ENCODE data around the gene SETDB1. TPM values are rescaled to one million over a fixed set of nuclear protein-coding genes. Genes with fewer than 3 reads are reported as not detected.
A peak's percentile ranks its signal among the peaks of the same experiment; 100 is the strongest.
"Not testable (repeated sequence)": the region's sequence is repeated elsewhere in the genome, so short reads cannot be mapped to it uniquely, and the experiment has no call there.

The SETDB1 gene
- 47.5 TPM for total RNA-seq

GRCh38 chr1:150926097-150926741 is at the start of gene SETDB1:
TSS of gene SETDB1 (plus strand) at chr1:150926363. CDS start at chr1:150927715, 1,352 bp downstream.
- H3K9me3 ChIP-seq (ENCODE audit: control insufficient read depth in 3 of 3, low read length in 3 of 3) = no peaks in the 10 kb centered on the region
- peak within 1 kb of the TSS; percentile 82 to 84 (median 84) for H3K4me3 ChIP-seq (ENCODE audit: low read length in 3 of 3)
- H3K4me1 ChIP-seq (ENCODE audit: control insufficient read depth in 3 of 3, insufficient read depth in 3 of 3, low read length in 3 of 3) = peaks cover 4 to 10% (median 5%) of the 10 kb centered on the region in 3 donors
- no peaks in the 10 kb centered on the region for H3K27me3 ChIP-seq (ENCODE audit: control insufficient read depth in 3 of 3, insufficient read depth in 3 of 3, low read length in 3 of 3)
- peak within 1 kb of the TSS; percentile 77 to 91 (median 81) for H3K9ac ChIP-seq (ENCODE audit: low read depth in 1 of 3, low read length in 3 of 3)
- peak within 1 kb of the TSS; percentile 86 for H3K27ac ChIP-seq (ENCODE audit: low read depth, low read length)
- H3K36me3 ChIP-seq (ENCODE audit: control insufficient read depth in 3 of 3, insufficient read depth in 3 of 3, low read length in 3 of 3) = peaks cover 19 to 30% (median 24%) of the 10 kb centered on the region in 3 donors

DNA sequence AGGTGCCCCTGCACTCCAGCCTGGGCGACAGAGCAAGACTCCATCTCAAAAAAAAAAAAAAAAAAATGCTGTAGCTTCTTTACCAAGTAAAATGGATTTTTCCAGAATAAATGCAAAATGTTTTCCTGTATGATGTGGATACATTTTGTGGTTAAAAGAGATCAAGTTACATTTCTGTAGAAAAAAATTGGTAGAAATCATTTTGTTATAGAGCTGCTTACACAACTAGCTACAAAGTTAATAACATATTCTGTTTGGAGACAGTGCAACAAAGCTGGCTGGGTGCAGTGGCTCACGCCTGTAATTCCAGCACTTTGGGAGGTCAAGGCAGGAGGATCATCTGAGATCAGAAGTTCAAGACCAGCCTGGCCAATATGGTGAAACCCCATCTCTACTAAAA is 47.2 kb upstream of the SETDB1 start:
- H3K4me1 ChIP-seq (ENCODE audit: control insufficient read depth in 3 of 3, insufficient read depth in 3 of 3, low read length in 3 of 3); H3K36me3 ChIP-seq (ENCODE audit: control insufficient read depth in 3 of 3, insufficient read depth in 3 of 3, low read length in 3 of 3); H3K27me3 ChIP-seq (ENCODE audit: control insufficient read depth in 3 of 3, insufficient read depth in 3 of 3, low read length in 3 of 3); H3K9ac ChIP-seq (ENCODE audit: low read depth in 1 of 3, low read length in 3 of 3); H3K27ac ChIP-seq (ENCODE audit: low read depth, low read length); H3K9me3 ChIP-seq (ENCODE audit: control insufficient read depth in 3 of 3, low read length in 3 of 3); H3K4me3 ChIP-seq (ENCODE audit: low read length in 3 of 3): not testable (repeated sequence)

GRCh38 chr1:150881331-150882070 is 44.7 kb upstream of the SETDB1 start:
- Histone ChIP-seq H3K27ac (ENCODE audit: low read depth, low read length) (peak overlapping the region; percentile 23), H3K9me3 (ENCODE audit: control insufficient read depth in 3 of 3, low read length in 3 of 3) (no peaks in the 10 kb centered on the region), H3K36me3 (ENCODE audit: control insufficient read depth in 3 of 3, insufficient read depth in 3 of 3, low read length in 3 of 3) (no peaks in the 10 kb centered on the region), H3K9ac (ENCODE audit: low read depth in 1 of 3, low read length in 3 of 3) (no peak overlapping the region), H3K4me1 (ENCODE audit: control insufficient read depth in 3 of 3, insufficient read depth in 3 of 3, low read length in 3 of 3) (no peaks in the 10 kb centered on the region), H3K4me3 (ENCODE audit: low read length in 3 of 3) (no peak overlapping the region), H3K27me3 (ENCODE audit: control insufficient read depth in 3 of 3, insufficient read depth in 3 of 3, low read length in 3 of 3) (no peaks in the 10 kb centered on the region)

DNA sequence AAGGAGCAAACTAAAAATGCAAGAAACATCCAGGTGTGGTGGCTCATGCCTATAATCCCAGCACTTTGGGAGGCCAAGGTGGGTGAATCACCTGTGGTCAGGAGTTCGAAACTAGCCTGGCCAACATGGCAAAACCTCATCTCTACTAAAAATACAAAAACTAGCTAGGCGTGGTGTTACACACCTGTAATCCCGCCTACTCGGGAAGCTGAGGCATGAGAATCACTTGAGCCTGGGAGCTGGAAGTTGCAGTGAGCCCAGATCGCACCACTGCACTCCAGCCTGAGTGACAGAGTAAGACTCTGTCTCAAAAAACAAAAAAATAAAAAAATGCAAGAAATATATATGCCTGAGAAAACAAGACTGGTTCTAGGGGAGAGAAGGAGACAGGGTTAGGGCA is 43.0 kb upstream of the SETDB1 start:
- not testable (repeated sequence) for H3K9ac ChIP-seq (ENCODE audit: low read depth in 1 of 3, low read length in 3 of 3); H3K27me3 ChIP-seq (ENCODE audit: control insufficient read depth in 3 of 3, insufficient read depth in 3 of 3, low read length in 3 of 3); H3K4me3 ChIP-seq (ENCODE audit: low read length in 3 of 3); H3K27ac ChIP-seq (ENCODE audit: low read depth, low read length); H3K4me1 ChIP-seq (ENCODE audit: control insufficient read depth in 3 of 3, insufficient read depth in 3 of 3, low read length in 3 of 3); H3K36me3 ChIP-seq (ENCODE audit: control insufficient read depth in 3 of 3, insufficient read depth in 3 of 3, low read length in 3 of 3); H3K9me3 ChIP-seq (ENCODE audit: control insufficient read depth in 3 of 3, low read length in 3 of 3)

GRCh38 chr1:150887018-150887417 is 39.1 kb upstream of the SETDB1 start, which contains the start of gene CTXND2:
TSS of gene CTXND2 (plus strand) at chr1:150887136. CDS start at chr1:150912315, 25,179 bp downstream.
- Histone ChIP-seq H3K4me3 (ENCODE audit: low read length in 3 of 3) (no peak within 1 kb of the TSS), H3K4me1 (ENCODE audit: control insufficient read depth in 3 of 3, insufficient read depth in 3 of 3, low read length in 3 of 3) (no peaks in the 10 kb centered on the region), H3K9ac (ENCODE audit: low read depth in 1 of 3, low read length in 3 of 3) (no peak within 1 kb of the TSS), H3K27ac (ENCODE audit: low read depth, low read length) (no peak within 1 kb of the TSS), H3K27me3 (ENCODE audit: control insufficient read depth in 3 of 3, insufficient read depth in 3 of 3, low read length in 3 of 3) (no peaks in the 10 kb centered on the region), H3K36me3 (ENCODE audit: control insufficient read depth in 3 of 3, insufficient read depth in 3 of 3, low read length in 3 of 3) (no peaks in the 10 kb centered on the region), H3K9me3 (ENCODE audit: control insufficient read depth in 3 of 3, low read length in 3 of 3) (no peaks in the 10 kb centered on the region)

DNA sequence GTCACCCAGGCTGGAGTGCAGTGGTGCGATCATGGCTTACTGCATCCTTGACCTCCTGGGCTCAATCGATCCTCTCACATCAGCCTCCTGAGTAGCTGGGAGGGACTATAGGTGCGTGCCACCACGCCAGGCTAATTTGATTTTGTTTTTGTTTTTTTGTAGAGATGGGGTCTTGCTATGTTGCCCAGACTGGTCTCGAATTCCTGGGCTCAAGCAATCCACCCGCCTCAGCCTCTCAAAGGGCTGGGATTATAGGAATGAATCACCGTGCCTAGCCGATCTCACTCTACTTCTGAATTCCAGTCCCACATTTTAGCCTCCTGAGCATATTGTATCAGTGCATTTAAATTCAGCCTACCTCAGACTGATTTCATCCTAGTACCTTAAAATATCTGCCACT is 37.4 kb upstream of the SETDB1 start:
- H3K36me3 ChIP-seq (ENCODE audit: control insufficient read depth in 3 of 3, insufficient read depth in 3 of 3, low read length in 3 of 3) = no peaks in the 10 kb centered on the region
- H3K27ac ChIP-seq (ENCODE audit: low read depth, low read length) = no peak overlapping the region
- H3K4me1 ChIP-seq (ENCODE audit: control insufficient read depth in 3 of 3, insufficient read depth in 3 of 3, low read length in 3 of 3) = no peaks in the 10 kb centered on the region
- no peaks in the 10 kb centered on the region for H3K9me3 ChIP-seq (ENCODE audit: control insufficient read depth in 3 of 3, low read length in 3 of 3)
- no peaks in the 10 kb centered on the region for H3K27me3 ChIP-seq (ENCODE audit: control insufficient read depth in 3 of 3, insufficient read depth in 3 of 3, low read length in 3 of 3)
- H3K9ac ChIP-seq (ENCODE audit: low read depth in 1 of 3, low read length in 3 of 3) = no peak overlapping the region
- no peak overlapping the region for H3K4me3 ChIP-seq (ENCODE audit: low read length in 3 of 3)

DNA sequence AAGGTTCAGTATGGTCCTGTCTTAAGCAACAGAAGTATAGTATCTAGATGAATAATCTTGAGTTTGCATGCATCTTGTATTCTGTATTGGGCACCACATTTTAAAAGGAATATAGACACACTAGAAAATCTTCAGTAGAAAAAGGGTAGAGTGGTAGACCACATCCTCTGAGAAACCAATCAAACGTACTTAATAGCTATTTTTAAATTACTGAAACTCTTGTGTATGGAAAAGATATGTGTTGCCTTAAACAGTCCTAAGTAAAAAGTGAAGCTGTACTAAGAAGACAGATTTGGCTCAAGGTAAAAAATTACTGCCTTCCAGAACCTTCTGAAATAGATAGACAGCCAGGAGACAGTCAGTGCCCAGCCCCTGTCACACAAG is 36.1 kb upstream of the SETDB1 start:
- Histone ChIP-seq H3K27me3 (ENCODE audit: control insufficient read depth in 3 of 3, insufficient read depth in 3 of 3, low read length in 3 of 3) (no peaks in the 10 kb centered on the region), H3K9me3 (ENCODE audit: control insufficient read depth in 3 of 3, low read length in 3 of 3) (no peaks in the 10 kb centered on the region), H3K36me3 (ENCODE audit: control insufficient read depth in 3 of 3, insufficient read depth in 3 of 3, low read length in 3 of 3) (no peaks in the 10 kb centered on the region), H3K4me3 (ENCODE audit: low read length in 3 of 3) (no peak overlapping the region), H3K9ac (ENCODE audit: low read depth in 1 of 3, low read length in 3 of 3) (no peak overlapping the region), H3K27ac (ENCODE audit: low read depth, low read length) (no peak overlapping the region), H3K4me1 (ENCODE audit: control insufficient read depth in 3 of 3, insufficient read depth in 3 of 3, low read length in 3 of 3) (no peaks in the 10 kb centered on the region)

DNA sequence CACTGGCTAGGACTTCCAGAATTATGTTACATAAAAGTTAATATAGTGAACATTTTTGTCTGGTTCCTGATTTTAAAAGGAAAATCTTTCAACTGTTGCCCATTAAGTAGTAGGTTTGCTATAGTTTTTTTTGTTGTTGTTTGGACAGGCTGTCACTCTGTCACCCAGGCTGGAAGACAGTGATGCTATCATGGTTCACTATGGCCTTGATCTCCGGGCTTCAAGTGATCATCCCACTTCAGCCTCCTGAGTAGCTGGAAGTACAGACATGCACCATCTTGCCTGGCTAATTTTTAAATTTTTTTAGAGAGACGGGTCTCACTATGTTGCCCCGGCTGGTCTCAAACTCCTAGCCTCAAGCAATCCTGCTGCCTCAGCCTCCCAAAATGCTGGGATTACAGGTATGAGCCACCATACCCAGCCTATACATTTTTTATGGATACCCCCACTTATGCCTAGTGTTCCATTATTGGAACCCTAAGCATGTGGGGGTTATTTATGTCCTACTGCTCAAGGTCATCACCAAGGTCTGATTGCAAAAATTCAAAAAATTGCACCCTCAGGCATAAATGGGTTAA is 32.7 kb upstream of the SETDB1 start:
- H3K4me3 ChIP-seq (ENCODE audit: low read length in 3 of 3) = no peak overlapping the region

GRCh38 chr1:150895618-150896017 is 30.5 kb upstream of the SETDB1 start:
- no peaks in the 10 kb centered on the region for H3K36me3 ChIP-seq (ENCODE audit: control insufficient read depth in 3 of 3, insufficient read depth in 3 of 3, low read length in 3 of 3)
- peak overlapping the region; percentile 95 for H3K27ac ChIP-seq (ENCODE audit: low read depth, low read length)
- peak overlapping the region; percentile 0 to 74 (median 57) for H3K9ac ChIP-seq (ENCODE audit: low read depth in 1 of 3, low read length in 3 of 3)
- peak overlapping the region in 1 of 3 donors; percentile 11 for H3K4me3 ChIP-seq (ENCODE audit: low read length in 3 of 3)
- H3K27me3 ChIP-seq (ENCODE audit: control insufficient read depth in 3 of 3, insufficient read depth in 3 of 3, low read length in 3 of 3) = no peaks in the 10 kb centered on the region
- H3K4me1 ChIP-seq (ENCODE audit: control insufficient read depth in 3 of 3, insufficient read depth in 3 of 3, low read length in 3 of 3) = peaks cover 5 to 16% (median 11%) of the 10 kb centered on the region in 3 donors
- H3K9me3 ChIP-seq (ENCODE audit: control insufficient read depth in 3 of 3, low read length in 3 of 3) = no peaks in the 10 kb centered on the region

More for the DNA sequence above, 32.7 kb upstream of the SETDB1 start:
- H3K9me3 ChIP-seq (ENCODE audit: control insufficient read depth in 3 of 3, low read length in 3 of 3) = no peaks in the 10 kb centered on the region
- H3K4me1 ChIP-seq (ENCODE audit: control insufficient read depth in 3 of 3, insufficient read depth in 3 of 3, low read length in 3 of 3) = peaks cover 5 to 16% (median 11%) of the 10 kb centered on the region in 3 donors
- no peaks in the 10 kb centered on the region for H3K27me3 ChIP-seq (ENCODE audit: control insufficient read depth in 3 of 3, insufficient read depth in 3 of 3, low read length in 3 of 3)
- H3K27ac ChIP-seq (ENCODE audit: low read depth, low read length) = no peak overlapping the region
- H3K9ac ChIP-seq (ENCODE audit: low read depth in 1 of 3, low read length in 3 of 3) = no peak overlapping the region
- no peaks in the 10 kb centered on the region for H3K36me3 ChIP-seq (ENCODE audit: control insufficient read depth in 3 of 3, insufficient read depth in 3 of 3, low read length in 3 of 3)

GRCh38 chr1:150899795-150900194 is 26.4 kb upstream of the SETDB1 start:
- not testable (repeated sequence) for H3K9ac ChIP-seq (ENCODE audit: low read depth in 1 of 3, low read length in 3 of 3); H3K4me3 ChIP-seq (ENCODE audit: low read length in 3 of 3); H3K27ac ChIP-seq (ENCODE audit: low read depth, low read length); H3K36me3 ChIP-seq (ENCODE audit: control insufficient read depth in 3 of 3, insufficient read depth in 3 of 3, low read length in 3 of 3); H3K27me3 ChIP-seq (ENCODE audit: control insufficient read depth in 3 of 3, insufficient read depth in 3 of 3, low read length in 3 of 3); H3K9me3 ChIP-seq (ENCODE audit: control insufficient read depth in 3 of 3, low read length in 3 of 3)
- peaks cover 5 to 16% (median 11%) of the 10 kb centered on the region in 3 donors for H3K4me1 ChIP-seq (ENCODE audit: control insufficient read depth in 3 of 3, insufficient read depth in 3 of 3, low read length in 3 of 3)
